Lower leg skin (tissue), 3 donors: ENCODE results near the gene IL1R2.

ENCODE experiments used
- CTCF ChIP-seq, 3 donors: fragments of 450-650 bp; IDR thresholded peaks; one replicate each; pipeline ENCODE4 v1.5.1; 2016; ENCODE audit warnings: antibody characterized with exemption in 3 of 3, mild to moderate bottlenecking in 3 of 3, moderate library complexity in 2 of 3
- POLR2A ChIP-seq, 2 donors: fragments of 450-650 bp; IDR thresholded peaks; one replicate each; pipeline ENCODE4 v1.6.1; 2016 to 2017; ENCODE audit warnings: antibody characterized with exemption in 2 of 2, mild to moderate bottlenecking in 1 of 2, moderate library complexity in 1 of 2

GRCh38 chr2:102073168-102073724 lies 81.5 kb downstream of the IL1R2 start:
- TF ChIP-seq CTCF (IDR thresholded peaks at IDR 0.05) = no peak
- TF ChIP-seq POLR2A (IDR thresholded peaks at IDR 0.05) = no peak
